ENCODE measurements around the gene PON2. TPM values are rescaled to one million over a fixed set of nuclear protein-coding genes. Genes with fewer than 3 reads are reported as not detected.

Gene PON2
- total RNA-seq, 1 experiment from 2014 or later: 44.0 TPM

GRCh38 chr7:95405208-95405607 is 29.6 kb downstream of the PON2 start:
- TF ChIP-seq YY1 (IDR thresholded peaks at IDR 0.05; ENCODE audit: extremely low read depth, insufficient replicate concordance, low read depth, low read length): no peak
- no peak for TF ChIP-seq ZFX (IDR thresholded peaks at IDR 0.05)
- no peak for TF ChIP-seq SP1 (IDR thresholded peaks at IDR 0.05; ENCODE audit: low read depth)
- no peak for TF ChIP-seq SRF (IDR thresholded peaks at IDR 0.05; ENCODE audit: low read depth)
- no peak for TF ChIP-seq REST (IDR thresholded peaks at IDR 0.05; ENCODE audit: low read depth)
- no peak for TF ChIP-seq FOSL1 (IDR thresholded peaks at IDR 0.05; ENCODE audit: low read depth)
- TF ChIP-seq CEBPB (IDR thresholded peaks at IDR 0.05; ENCODE audit: low read depth): no peak
- no peak for TF ChIP-seq ELF1 (IDR thresholded peaks at IDR 0.05; ENCODE audit: borderline replicate concordance, low read depth)
- H3K4me1 ChIP-seq (ENCODE audit: control insufficient read depth in 1 of 2, insufficient read depth in 2 of 2, low read length in 2 of 2): no peaks in the 10 kb centered on the region
- no peaks in the 10 kb centered on the region for H3K9me3 ChIP-seq (ENCODE audit: control insufficient read depth in 1 of 2, insufficient read depth in 1 of 2, low read depth in 1 of 2, low read length in 2 of 2)
- intact Hi-C loops (cut with micrococcal nuclease): no loop called here
- no peaks in the 10 kb centered on the region for H3K9me2 ChIP-seq (ENCODE audit: insufficient read depth)
- H3K9ac ChIP-seq (ENCODE audit: low read length): no peak overlapping the region
- ChIA-PET RAD21 (ENCODE audit: low non-redundant PET in 1 of 2, low total read pairs in 2 of 2, uncharacterized antibody in 2 of 2, unreplicated experiment in 2 of 2) (no interaction called here), CTCF (no interaction called here), POLR2A (no interaction called here)
- H3K4me3 ChIP-seq (replicated peaks in 1 of 2; ENCODE audit: low read depth in 1 of 2, low read length in 2 of 2): no peak overlapping the region
- H3K27ac ChIP-seq (ENCODE audit: low read depth, low read length): no peak overlapping the region
- H2AFZ ChIP-seq (ENCODE audit: low read depth, low read length, poor library complexity, severe bottlenecking): no peak overlapping the region
- peaks cover 0 to 13% of the 10 kb centered on the region in 2 experiments; a peak in 2 of 4 replicates for H3K36me3 ChIP-seq (ENCODE audit: control insufficient read depth in 1 of 2, insufficient read depth in 2 of 2, low read length in 2 of 2)
- ATAC-seq: no peak
- H3K79me2 ChIP-seq (ENCODE audit: insufficient read depth, low read length): no peaks in the 10 kb centered on the region
- H4K20me1 ChIP-seq (ENCODE audit: insufficient read depth): no peaks in the 10 kb centered on the region
- no peak for DNase-seq (ENCODE audit: low read depth, low spot score)
- no peaks in the 10 kb centered on the region for H3K27me3 ChIP-seq (ENCODE audit: insufficient read depth, low read length)
- BruUV-seq (replicated peaks): no TSS peak
- no peak overlapping the region for H3K4me2 ChIP-seq (ENCODE audit: low read length)

Data from HCT116 (cell line).